ENCODE results near the gene NT5C2.

DNA sequence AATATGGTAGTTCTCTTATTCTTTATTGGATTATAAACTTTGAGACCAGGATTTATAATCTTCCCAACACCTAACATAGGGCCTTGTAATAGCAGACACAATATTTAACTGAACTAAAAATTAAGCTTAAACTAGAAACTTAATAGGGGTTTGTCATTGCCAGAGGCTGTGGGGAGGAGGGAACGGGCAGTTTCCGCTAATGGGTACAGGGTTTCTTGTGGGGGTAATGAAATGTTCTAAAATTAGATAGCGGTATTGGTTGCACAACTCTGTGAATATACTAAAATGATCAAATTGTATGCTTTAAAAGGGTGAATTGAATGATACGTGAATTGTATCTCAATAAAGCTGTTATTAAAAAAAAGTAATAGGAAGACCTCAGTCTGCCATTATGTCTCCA is 45.4 kb downstream of the NT5C2 start:
- TF ChIP-seq, protein P1, sequence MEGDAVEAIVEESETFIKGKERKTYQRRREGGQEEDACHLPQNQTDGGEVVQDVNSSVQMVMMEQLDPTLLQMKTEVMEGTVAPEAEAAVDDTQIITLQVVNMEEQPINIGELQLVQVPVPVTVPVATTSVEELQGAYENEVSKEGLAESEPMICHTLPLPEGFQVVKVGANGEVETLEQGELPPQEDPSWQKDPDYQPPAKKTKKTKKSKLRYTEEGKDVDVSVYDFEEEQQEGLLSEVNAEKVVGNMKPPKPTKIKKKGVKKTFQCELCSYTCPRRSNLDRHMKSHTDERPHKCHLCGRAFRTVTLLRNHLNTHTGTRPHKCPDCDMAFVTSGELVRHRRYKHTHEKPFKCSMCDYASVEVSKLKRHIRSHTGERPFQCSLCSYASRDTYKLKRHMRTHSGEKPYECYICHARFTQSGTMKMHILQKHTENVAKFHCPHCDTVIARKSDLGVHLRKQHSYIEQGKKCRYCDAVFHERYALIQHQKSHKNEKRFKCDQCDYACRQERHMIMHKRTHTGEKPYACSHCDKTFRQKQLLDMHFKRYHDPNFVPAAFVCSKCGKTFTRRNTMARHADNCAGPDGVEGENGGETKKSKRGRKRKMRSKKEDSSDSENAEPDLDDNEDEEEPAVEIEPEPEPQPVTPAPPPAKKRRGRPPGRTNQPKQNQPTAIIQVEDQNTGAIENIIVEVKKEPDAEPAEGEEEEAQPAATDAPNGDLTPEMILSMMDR (IDR thresholded peaks at IDR 0.05) = no peak
- TF ChIP-seq NR1H2 (CRISPR knock-in tag; IDR thresholded peaks at IDR 0.05) (no peak), GABPB1 (CRISPR knock-in tag; IDR thresholded peaks at IDR 0.05) (no peak)
- TF ChIP-seq, protein P2, sequence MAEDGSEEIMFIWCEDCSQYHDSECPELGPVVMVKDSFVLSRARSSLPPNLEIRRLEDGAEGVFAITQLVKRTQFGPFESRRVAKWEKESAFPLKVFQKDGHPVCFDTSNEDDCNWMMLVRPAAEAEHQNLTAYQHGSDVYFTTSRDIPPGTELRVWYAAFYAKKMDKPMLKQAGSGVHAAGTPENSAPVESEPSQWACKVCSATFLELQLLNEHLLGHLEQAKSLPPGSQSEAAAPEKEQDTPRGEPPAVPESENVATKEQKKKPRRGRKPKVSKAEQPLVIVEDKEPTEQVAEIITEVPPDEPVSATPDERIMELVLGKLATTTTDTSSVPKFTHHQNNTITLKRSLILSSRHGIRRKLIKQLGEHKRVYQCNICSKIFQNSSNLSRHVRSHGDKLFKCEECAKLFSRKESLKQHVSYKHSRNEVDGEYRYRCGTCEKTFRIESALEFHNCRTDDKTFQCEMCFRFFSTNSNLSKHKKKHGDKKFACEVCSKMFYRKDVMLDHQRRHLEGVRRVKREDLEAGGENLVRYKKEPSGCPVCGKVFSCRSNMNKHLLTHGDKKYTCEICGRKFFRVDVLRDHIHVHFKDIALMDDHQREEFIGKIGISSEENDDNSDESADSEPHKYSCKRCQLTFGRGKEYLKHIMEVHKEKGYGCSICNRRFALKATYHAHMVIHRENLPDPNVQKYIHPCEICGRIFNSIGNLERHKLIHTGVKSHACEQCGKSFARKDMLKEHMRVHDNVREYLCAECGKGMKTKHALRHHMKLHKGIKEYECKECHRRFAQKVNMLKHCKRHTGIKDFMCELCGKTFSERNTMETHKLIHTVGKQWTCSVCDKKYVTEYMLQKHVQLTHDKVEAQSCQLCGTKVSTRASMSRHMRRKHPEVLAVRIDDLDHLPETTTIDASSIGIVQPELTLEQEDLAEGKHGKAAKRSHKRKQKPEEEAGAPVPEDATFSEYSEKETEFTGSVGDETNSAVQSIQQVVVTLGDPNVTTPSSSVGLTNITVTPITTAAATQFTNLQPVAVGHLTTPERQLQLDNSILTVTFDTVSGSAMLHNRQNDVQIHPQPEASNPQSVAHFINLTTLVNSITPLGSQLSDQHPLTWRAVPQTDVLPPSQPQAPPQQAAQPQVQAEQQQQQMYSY (CRISPR knock-in tag; IDR thresholded peaks at IDR 0.05) = no peak
